Endothelial cell of umbilical vein (primary cell): ENCODE results near the gene ZNF708. TPM values are rescaled to one million over a fixed set of nuclear protein-coding genes. Genes with fewer than 3 reads are reported as not detected.

ENCODE experiments used
- BruUV-seq: library from RNA; stranded (reverse); fragments of 400-500 nt; replicated peaks from 2 replicates; lab custom pipeline; 2021; lab: Mats Ljungman, UMichigan
- CTCF ChIA-PET: fragments of 300-600, 350-600 bp; sonication (Branson Sonifier 250); formaldehyde crosslinking; loops from one replicate; lab custom pipeline; 2021; ENCODE audit warnings: antibody characterized with exemption, inconsistent platforms; lab: Charles Lee
- POLR2A ChIA-PET: fragments of 300-600, 350-600 bp; sonication (Branson Sonifier 250); formaldehyde crosslinking; loops from one replicate; lab custom pipeline; 2021; ENCODE audit warnings: antibody characterized with exemption, inconsistent platforms; lab: Charles Lee
- DNase-seq: peaks from one replicate; pipeline ENCODE4 v3.0.0-alpha.2; 2011; ENCODE audit warnings: low read depth, low spot score
- FAIRE-seq: peaks from 2 replicates; lab custom pipeline; 2011; peaks lifted over from hg19 to GRCh38; lab: Jason Lieb, UNC
- H2AFZ ChIP-seq: 2 replicates; pipeline ENCODE4 v1.6.0; 2012; ENCODE audit warnings: low read depth, low read length, control low read depth, inconsistent platforms
- H3K27ac ChIP-seq: 2 replicates; pipeline ENCODE4 v1.5.1; 2011; ENCODE audit warnings: low read depth, mild to moderate bottlenecking, control low read depth, low read length, moderate library complexity; ENCODE audit not compliant: insufficient read depth
- H3K27me3 ChIP-seq, 2 experiments: 2 replicates each; pipeline versions ENCODE4 v1.6.0 to v1.6.1; 2011; ENCODE audit warnings: low read length in 2 of 2, mixed read lengths in 1 of 2; ENCODE audit not compliant: control insufficient read depth in 2 of 2, insufficient read depth in 2 of 2
- H3K36me3 ChIP-seq, 2 experiments: 2 replicates in 1 of 2; 3 replicates in 1 of 2; pipeline ENCODE4 v1.5.1; 2011; ENCODE audit warnings: low read length in 2 of 2, mild to moderate bottlenecking in 1 of 2, moderate library complexity in 1 of 2; ENCODE audit not compliant: control insufficient read depth in 2 of 2, insufficient read depth in 2 of 2; ENCODE audit errors: extremely low read depth in 1 of 2
- H3K4me1 ChIP-seq: 3 replicates; pipeline ENCODE4 v1.5.1; 2011; ENCODE audit warnings: mild to moderate bottlenecking, low read length; ENCODE audit not compliant: control insufficient read depth, insufficient read depth; ENCODE audit errors: extremely low read depth
- H3K4me2 ChIP-seq: 2 replicates; pipeline ENCODE4 v1.6.1; 2011; ENCODE audit warnings: low read length, control low read depth, mixed read lengths; ENCODE audit not compliant: insufficient read depth
- H3K4me3 ChIP-seq, 3 experiments: fragments of 200-600 bp in 1 of 3; sonication (generic), shearing (Covaris generic) in 1 of 3; replicated peaks in 1 of 3; 2 replicates each; pipeline ENCODE4 v1.5.1; 2011 to 2016; ENCODE audit warnings: control low read depth in 3 of 3, low read length in 3 of 3, mild to moderate bottlenecking in 2 of 3, inconsistent platforms in 1 of 3, low read depth in 1 of 3, moderate library complexity in 1 of 3; ENCODE audit not compliant: insufficient read depth in 1 of 3
- H3K79me2 ChIP-seq: 2 replicates; pipeline ENCODE4 v1.6.0; 2012; ENCODE audit warnings: low read length, inconsistent platforms; ENCODE audit not compliant: control insufficient read depth, insufficient read depth
- H3K9ac ChIP-seq: replicated peaks from 2 replicates; pipeline ENCODE3; 2011; ENCODE audit warnings: low read length, control low read depth; ENCODE audit not compliant: insufficient read depth; ENCODE audit errors: extremely low read depth
- H3K9me1 ChIP-seq: replicated peaks from 3 replicates; pipeline ENCODE4 v1.6.0; 2011; ENCODE audit warnings: mild to moderate bottlenecking, low read length; ENCODE audit not compliant: control insufficient read depth, insufficient read depth; ENCODE audit errors: extremely low read depth
- H3K9me3 ChIP-seq: replicated peaks from 2 replicates; pipeline ENCODE4 v1.5.1; 2012; ENCODE audit warnings: low read length, inconsistent platforms; ENCODE audit not compliant: control insufficient read depth, insufficient read depth
- H4K20me1 ChIP-seq: replicated peaks from 2 replicates; pipeline ENCODE3; 2011; ENCODE audit warnings: mild to moderate bottlenecking, low read length; ENCODE audit not compliant: control insufficient read depth, insufficient read depth; ENCODE audit errors: extremely low read depth
- EZH2 ChIP-seq: IDR thresholded peaks from 2 replicates; pipeline ENCODE4 v1.6.1; 2012; ENCODE audit warnings: borderline replicate concordance, low read depth, mild to moderate bottlenecking, moderate library complexity, low read length, inconsistent platforms; ENCODE audit not compliant: severe bottlenecking
- FOS ChIP-seq: IDR thresholded peaks from 2 replicates; pipeline ENCODE4 v1.6.1; 2011; ENCODE audit warnings: mild to moderate bottlenecking, low read length, moderate library complexity, borderline replicate concordance; ENCODE audit not compliant: insufficient read depth
- GATA2 ChIP-seq: IDR thresholded peaks from 2 replicates; pipeline ENCODE4 v1.7.0; 2011; ENCODE audit warnings: low read depth, mild to moderate bottlenecking, moderate library complexity, mixed read lengths, low read length; ENCODE audit not compliant: insufficient read length, insufficient read depth
- JUN ChIP-seq: IDR thresholded peaks from 2 replicates; pipeline ENCODE4 v1.6.1; 2011; ENCODE audit warnings: borderline replicate concordance, low read depth; ENCODE audit not compliant: insufficient read length, insufficient read depth
- MAX ChIP-seq: IDR thresholded peaks from 2 replicates; pipeline ENCODE4 v1.6.1; 2011; ENCODE audit not compliant: insufficient read depth, insufficient read length
- MYC ChIP-seq: IDR thresholded peaks from one replicate; pipeline ENCODE4 v1.6.1; 2011; ENCODE audit warnings: mild to moderate bottlenecking, low read depth, low read length
- POLR2A ChIP-seq: IDR thresholded peaks from 2 replicates; pipeline ENCODE4 v1.6.1; 2012; ENCODE audit warnings: low read depth, mild to moderate bottlenecking, control low read depth, low read length
- POLR2AphosphoS5 ChIP-seq: IDR thresholded peaks from 2 replicates; pipeline ENCODE4 v1.6.1; 2012; ENCODE audit warnings: low read depth, mild to moderate bottlenecking, control low read depth, low read length, moderate library complexity; ENCODE audit not compliant: insufficient read depth
- dilution Hi-C: fragments of 300-500 bp; cut with MboI; formaldehyde crosslinking; loops from one replicate; pipeline ENCODE4 v1.15.0; 2019; ENCODE audit warnings: low sequenced_read_pairs; ENCODE audit not compliant: extremely low pct_ligation_motif_present
- intact Hi-C: fragments of 100-400 bp; cut with micrococcal nuclease; formaldehyde crosslinking; loops from one replicate; pipeline ENCODE4 v1.10.0; 2022
- polyA plus RNA-seq, 4 experiments: library from polyadenylated mRNA; depleted of rRNA in 3 of 4; stranded (reverse) in 3 of 4; unstranded in 1 of 4; fragments of >200 nt; gene quantifications; 2 replicates each; pipeline versions ENCODE4 v1.2.1 to v1.2.3, GENCODE V29; 2011 to 2012; ENCODE audit warnings: missing spikeins in 1 of 4
- total RNA-seq: library from RNA; stranded (reverse); gene quantifications from 2 replicates; pipeline ENCODE4 v1.2.3, GENCODE V29; 2021
- TF ChIP-seq, protein P1 (sequence below), 2 donors: IDR thresholded peaks; 1 replicate in 1 of 2; 2 replicates in 1 of 2; pipeline ENCODE4 v1.5.1; 2011; ENCODE audit warnings: low read length in 2 of 2, mild to moderate bottlenecking in 2 of 2, moderate library complexity in 2 of 2, control low read depth in 1 of 2, inconsistent platforms in 1 of 2, low read depth in 1 of 2; ENCODE audit not compliant: insufficient read depth in 1 of 2; ENCODE audit errors: extremely low read depth in 1 of 2

ZNF708 gene
- total and polyA plus RNA-seq, 2 donors (not counting 3 experiments of a cell fraction or from before 2014, with no cell fraction given) = 1.7 to 10.4 TPM

GRCh38 chr19:21328406-21328805 lies 804 bp downstream of the ZNF708 start:
- Histone ChIP-seq H3K9me3 (no peaks in the 10 kb centered on the region), H3K79me2 (peaks cover 36% of the 10 kb centered on the region), H4K20me1 (no peaks in the 10 kb centered on the region), H3K9ac (peak overlapping the region; percentile 99), H3K4me3 (peak overlapping the region; percentile 58 to 95 (median 93)), H3K27ac (peak overlapping the region; percentile 96), H3K9me1 (no peaks in the 10 kb centered on the region), H3K27me3 (no peaks in the 10 kb centered on the region), H3K4me2 (peak overlapping the region; percentile 84), H3K4me1 (peaks cover 6% of the 10 kb centered on the region), H3K36me3 (no peaks in the 10 kb centered on the region), H2AFZ (peak overlapping the region; percentile 99)
- no TSS peak for BruUV-seq
- intact Hi-C loops (loop anchor here (10.0 kb wide), 1 partner anchor 184 kb away; the partner anchor contains the start of gene ZNF431), dilution Hi-C loops (no loop called here)
- no peak for DNase-seq
- TF ChIP-seq FOS (no peak), MYC (no peak), MAX (no peak), GATA2 (no peak), POLR2AphosphoS5 (no peak), JUN (no peak)
- no peak for FAIRE-seq
- ChIA-PET POLR2A (interaction anchor here (1.3 to 1.4 kb wide), 2 partner anchors 9 to 69 kb away, joined by 3 to 5 read pairs; partner anchors contain the start of gene ZNF493), CTCF (interaction anchor here (1.1 to 1.5 kb wide), 3 partner anchors 11 to 15 kb away, joined by 4 to 5 read pairs (median 5); no protein-coding TSS in a partner anchor)

GRCh38 chr19:21326169-21326568 lies 3.0 kb downstream of the ZNF708 start:
- no peak overlapping the region for H3K4me2 ChIP-seq
- H4K20me1 ChIP-seq = no peaks in the 10 kb centered on the region
- POLR2A ChIA-PET = no interaction called here
- H2AFZ ChIP-seq = no peak overlapping the region
- H3K9me3 ChIP-seq = no peaks in the 10 kb centered on the region
- H3K9ac ChIP-seq = no peak overlapping the region
- H3K4me3 ChIP-seq = no peak overlapping the region
- FAIRE-seq = no peak
- no peak overlapping the region for H3K27ac ChIP-seq
- H3K9me1 ChIP-seq = no peaks in the 10 kb centered on the region
- DNase-seq = no peak
- H3K36me3 ChIP-seq = no peaks in the 10 kb centered on the region
- CTCF ChIA-PET = no interaction called here
- no peaks in the 10 kb centered on the region for H3K27me3 ChIP-seq
- intact Hi-C loops (loop anchor here (10.0 kb wide), 1 partner anchor 181 kb away; the partner anchor contains the start of gene ZNF431), dilution Hi-C loops (no loop called here)
- BruUV-seq = no TSS peak
- peaks cover 6% of the 10 kb centered on the region for H3K4me1 ChIP-seq
- no peak for TF ChIP-seq POLR2AphosphoS5
- no peak for TF ChIP-seq MAX
- TF ChIP-seq EZH2 = no peak
- TF ChIP-seq FOS = no peak
- TF ChIP-seq GATA2 = no peak
- no peak for TF ChIP-seq MYC
- no peak for TF ChIP-seq JUN
- TF ChIP-seq, protein P1, sequence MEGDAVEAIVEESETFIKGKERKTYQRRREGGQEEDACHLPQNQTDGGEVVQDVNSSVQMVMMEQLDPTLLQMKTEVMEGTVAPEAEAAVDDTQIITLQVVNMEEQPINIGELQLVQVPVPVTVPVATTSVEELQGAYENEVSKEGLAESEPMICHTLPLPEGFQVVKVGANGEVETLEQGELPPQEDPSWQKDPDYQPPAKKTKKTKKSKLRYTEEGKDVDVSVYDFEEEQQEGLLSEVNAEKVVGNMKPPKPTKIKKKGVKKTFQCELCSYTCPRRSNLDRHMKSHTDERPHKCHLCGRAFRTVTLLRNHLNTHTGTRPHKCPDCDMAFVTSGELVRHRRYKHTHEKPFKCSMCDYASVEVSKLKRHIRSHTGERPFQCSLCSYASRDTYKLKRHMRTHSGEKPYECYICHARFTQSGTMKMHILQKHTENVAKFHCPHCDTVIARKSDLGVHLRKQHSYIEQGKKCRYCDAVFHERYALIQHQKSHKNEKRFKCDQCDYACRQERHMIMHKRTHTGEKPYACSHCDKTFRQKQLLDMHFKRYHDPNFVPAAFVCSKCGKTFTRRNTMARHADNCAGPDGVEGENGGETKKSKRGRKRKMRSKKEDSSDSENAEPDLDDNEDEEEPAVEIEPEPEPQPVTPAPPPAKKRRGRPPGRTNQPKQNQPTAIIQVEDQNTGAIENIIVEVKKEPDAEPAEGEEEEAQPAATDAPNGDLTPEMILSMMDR (IDR thresholded peaks at IDR 0.05; ENCODE audit: extremely low read depth in 1 of 2, insufficient read depth in 1 of 2, low read depth in 1 of 2, low read length in 2 of 2) = no peak
- no peak for TF ChIP-seq POLR2A
- peaks cover 49% of the 10 kb centered on the region for H3K79me2 ChIP-seq
